PC-9 (cell line): ENCODE measurements around the gene LBR. TPM values are rescaled to one million over a fixed set of nuclear protein-coding genes. Genes with fewer than 3 reads are reported as not detected.

Source experiments
- Bru-seq: library from RNA; stranded (reverse); fragments of 400-500 nt; gene quantifications from one replicate; lab custom pipeline; 2021; lab: Mats Ljungman, UMichigan
- BruChase-seq, 2 experiments: library from RNA; stranded (reverse); fragments of 400-500 nt; gene quantifications; one replicate each; lab custom pipeline; 2021; lab: Mats Ljungman, UMichigan
- BruUV-seq: library from RNA; stranded (reverse); fragments of 400-500 nt; replicated peaks from 2 replicates; lab custom pipeline; 2021; lab: Mats Ljungman, UMichigan
- CTCF ChIA-PET: fragments of 300-600 bp; sonication (Branson Sonifier 250); formaldehyde crosslinking; loops from one replicate; lab custom pipeline; 2022; ENCODE audit warnings: antibody characterized with exemption; lab: Charles Lee
- POLR2A ChIA-PET: fragments of 300-600 bp; sonication (Branson Sonifier 250); formaldehyde crosslinking; loops from one replicate; lab custom pipeline; 2022; ENCODE audit warnings: antibody characterized with exemption; ENCODE audit not compliant: unreplicated experiment; lab: Charles Lee
- DNase-seq, 2 experiments: peaks; one replicate each; pipeline versions ENCODE4 v3.0.0 to v3.0.0-alpha.2; 2015 to 2022; ENCODE audit warnings: mixed read lengths in 1 of 2
- H2AFZ ChIP-seq: fragments of 200-600 bp; sonication (generic); 2 replicates; pipeline ENCODE4 v1.8.1; 2017; ENCODE audit warnings: antibody characterized with exemption
- H3F3A ChIP-seq: fragments of 200-600 bp; sonication (generic); 2 replicates; pipeline ENCODE4 v1.8.1; 2017; ENCODE audit warnings: antibody characterized with exemption, mild to moderate bottlenecking, low read depth; ENCODE audit not compliant: insufficient read depth
- H3K27ac ChIP-seq: fragments of 200-600 bp; sonication (generic); 2 replicates; pipeline ENCODE4 v1.6.1; 2016; ENCODE audit warnings: mixed run types
- H3K27me3 ChIP-seq: fragments of 200-600 bp; sonication (generic); 2 replicates; pipeline ENCODE4 v1.6.1; 2016; ENCODE audit warnings: low read depth, mixed run types; ENCODE audit not compliant: insufficient read depth
- H3K36me3 ChIP-seq: fragments of 200-600 bp; sonication (generic); 2 replicates; pipeline ENCODE4 v1.6.1; 2016; ENCODE audit warnings: low read depth, mixed run types
- H3K4me1 ChIP-seq: fragments of 200-600 bp; sonication (generic); replicated peaks from 2 replicates; pipeline ENCODE4 v1.6.1; 2016; ENCODE audit warnings: mixed run types; ENCODE audit not compliant: insufficient read depth
- H3K4me2 ChIP-seq: fragments of 200-600 bp; sonication (generic); 2 replicates; pipeline ENCODE4 v1.6.1; 2017; ENCODE audit warnings: mixed run types
- H3K4me3 ChIP-seq: fragments of 200-600 bp; sonication (generic); 2 replicates; pipeline ENCODE4 v1.6.1; 2016; ENCODE audit warnings: mixed run types
- H3K79me2 ChIP-seq: fragments of 200-600 bp; sonication (generic); 2 replicates; pipeline ENCODE4 v1.6.1; 2017; ENCODE audit warnings: low read depth, mixed run types
- H3K9me2 ChIP-seq: fragments of 200-600 bp; sonication (generic); 2 replicates; pipeline ENCODE4 v1.8.1; 2017; ENCODE audit warnings: mild to moderate bottlenecking; ENCODE audit not compliant: insufficient read depth
- H3K9me3 ChIP-seq: fragments of 200-600 bp; sonication (generic); 2 replicates; pipeline ENCODE4 v1.8.1; 2016; ENCODE audit warnings: low read depth; ENCODE audit not compliant: insufficient read depth
- H4K20me1 ChIP-seq: fragments of 200-600 bp; sonication (generic); 2 replicates; pipeline ENCODE4 v1.8.1; 2017; ENCODE audit not compliant: insufficient read depth
- CTCF ChIP-seq: fragments of 200-600 bp; sonication (generic); conservative IDR thresholded peaks from 2 replicates; pipeline ENCODE4 v1.6.1; 2017; ENCODE audit warnings: mixed run types, antibody characterized with exemption, mild to moderate bottlenecking, moderate library complexity
- EZH2 ChIP-seq: fragments of 200-600 bp; sonication (generic); IDR thresholded peaks from 2 replicates; pipeline ENCODE4 v1.8.0; 2017; ENCODE audit warnings: antibody characterized with exemption, low read depth
- intact Hi-C: fragments of 100-400 bp; cut with micrococcal nuclease; formaldehyde crosslinking; loops from one replicate; pipeline ENCODE4 v1.10.0; 2022; ENCODE audit not compliant: unreplicated experiment
- long read RNA-seq: library from polyadenylated mRNA; stranded (forward); transcript quantifications from one replicate; pipeline ENCODE4 v2.0.0, GENCODE V29; 2022
- total RNA-seq: library from RNA; stranded (reverse); gene quantifications from 2 replicates; pipeline ENCODE4 v1.2.3, GENCODE V29; 2021

The LBR gene
- total RNA-seq (128 and 158 TPM in 2 replicates), Bru-seq, nascent RNA (percentile 98 among the genes with signal in this experiment), BruChase-seq, experiment 1, labeled RNA remaining after a 2-hour chase (percentile 99 among the genes with signal in this experiment), BruChase-seq, experiment 2, labeled RNA remaining after a 6-hour chase (percentile 98 among the genes with signal in this experiment)
- long read RNA-seq, transcript LBR-201 (14 exons, 3,745 nt) = major isoform, 160 of 243 reads
- long read RNA-seq, transcript LBR-202 (14 exons, 3,812 nt) = minor isoform, 14 of 243 reads
- long read RNA-seq, partial matches to known transcripts = 11 of 243 reads
- long read RNA-seq, other reads (novel, unspliced or antisense) = 56 of 243 reads

GRCh38 chr1:225427235-225428067, at the start of gene LBR:
Gene LBR, minus strand, starts transcription at chr1:225428038. Its CDS starts 3,963 bp downstream, at chr1:225424075.
- BruUV-seq = no TSS peak
- Histone ChIP-seq H3K4me3 (peak within 1 kb of the TSS; percentile 94), H3K27ac (peak within 1 kb of the TSS; percentile 98), H3K4me1 (peaks cover 52% of the 10 kb centered on the region), H3K4me2 (peak within 1 kb of the TSS; percentile 99), H3F3A (peaks cover 41% of the 10 kb centered on the region), H4K20me1 (peaks cover 34% of the 10 kb centered on the region), H2AFZ (peak within 1 kb of the TSS; percentile 81), H3K79me2 (peaks cover 55% of the 10 kb centered on the region), H3K36me3 (peaks cover 7% of the 10 kb centered on the region), H3K9me3 (no peaks in the 10 kb centered on the region; the same call in 1 of the 2 replicates), H3K27me3 (no peaks in the 10 kb centered on the region), H3K9me2 (no peaks in the 10 kb centered on the region)
- no peak for DNase-seq
- CTCF ChIA-PET = interaction anchor here (0.6 to 1.3 kb wide), 3 partner anchors 13 to 1249 kb away, joined by 3 to 11 read pairs (median 3); partner anchors contain the start of gene H3-3A
- intact Hi-C loops = loop anchor here (1.0 to 5.0 kb wide), 5 partner anchors 18 to 635 kb away; partner anchors contain the start of genes H3-3A and PYCR2
- TF ChIP-seq CTCF = no peak
- POLR2A ChIA-PET = interaction anchor here (0.5 to 1.1 kb wide), 5 partner anchors 17 to 755 kb away, joined by 3 to 8 read pairs (median 3); no protein-coding TSS in a partner anchor

- Histone ChIP-seq H3K27me3 (no peaks in the 10 kb centered on the region), H3K36me3 (no peaks in the 10 kb centered on the region), H3K9me3 (no peaks in the 10 kb centered on the region), H2AFZ (no peak overlapping the region), H4K20me1 (no peaks in the 10 kb centered on the region), H3K4me1 (peaks cover 8% of the 10 kb centered on the region), H3K9me2 (no peaks in the 10 kb centered on the region), H3K27ac (no peak overlapping the region), H3K4me2 (no peak overlapping the region), H3K4me3 (no peak overlapping the region), H3K79me2 (no peaks in the 10 kb centered on the region), H3F3A (no peaks in the 10 kb centered on the region)
- no TSS peak for BruUV-seq
- TF ChIP-seq CTCF (no peak), EZH2 (no peak)
- intact Hi-C loops = loop anchor here (5.0 kb wide), 1 partner anchor 645 kb away; no protein-coding TSS in a partner anchor
- DNase-seq = no peak
- POLR2A ChIA-PET = interaction anchor here (0.6 kb wide), 1 partner anchor 300 kb away, joined by 6 read pairs; the partner anchor contains the start of gene SRP9
- CTCF ChIA-PET = interaction anchor here (0.6 kb wide), 1 partner anchor 338 kb away, joined by 4 read pairs; no protein-coding TSS in a partner anchor
Measured at GRCh38 chr1:225477296-225477911, 49.6 kb upstream of the LBR start.
